Measurements from ENCODE around the gene C6orf47. TPM values are rescaled to one million over a fixed set of nuclear protein-coding genes. Genes with fewer than 3 reads are reported as not detected.

The C6orf47 gene
- total RNA-seq, 2 donors from 2014 or later = 17.8 to 19.2 TPM

- no peak overlapping the region for H3K4me3 ChIP-seq
- no peak overlapping the region for H3K27ac ChIP-seq
- peaks cover 0 to 16% of the 10 kb centered on the region in 2 donors for H3K4me1 ChIP-seq
- H3K9me3 ChIP-seq = no peaks in the 10 kb centered on the region
- peaks cover 24% of the 10 kb centered on the region for H3K36me3 ChIP-seq
- H3K27me3 ChIP-seq = no peaks in the 10 kb centered on the region
- TF ChIP-seq CTCF (IDR thresholded peaks at IDR 0.05) = no peak
- DNase-seq (ENCODE audit: low spot score) = no peak
Measured at GRCh38 chr6:31683591-31683990, 23.0 kb upstream of the C6orf47 start.

GRCh38 chr6:31681135-31681671 lies 20.6 kb upstream of the C6orf47 start:
- peak overlapping the region; percentile 43 to 53 for H3K4me3 ChIP-seq
- peak in 1 of 2 donors; percentile 28 for TF ChIP-seq CTCF (IDR thresholded peaks at IDR 0.05)
- peaks cover 0 to 16% of the 10 kb centered on the region in 2 donors for H3K4me1 ChIP-seq
- H3K36me3 ChIP-seq = peaks cover 3% of the 10 kb centered on the region
- H3K9me3 ChIP-seq = no peaks in the 10 kb centered on the region
- no peaks in the 10 kb centered on the region for H3K27me3 ChIP-seq
- DNase-seq (ENCODE audit: low spot score) = no peak
- H3K27ac ChIP-seq = peak overlapping the region; percentile 60 to 72

DNA sequence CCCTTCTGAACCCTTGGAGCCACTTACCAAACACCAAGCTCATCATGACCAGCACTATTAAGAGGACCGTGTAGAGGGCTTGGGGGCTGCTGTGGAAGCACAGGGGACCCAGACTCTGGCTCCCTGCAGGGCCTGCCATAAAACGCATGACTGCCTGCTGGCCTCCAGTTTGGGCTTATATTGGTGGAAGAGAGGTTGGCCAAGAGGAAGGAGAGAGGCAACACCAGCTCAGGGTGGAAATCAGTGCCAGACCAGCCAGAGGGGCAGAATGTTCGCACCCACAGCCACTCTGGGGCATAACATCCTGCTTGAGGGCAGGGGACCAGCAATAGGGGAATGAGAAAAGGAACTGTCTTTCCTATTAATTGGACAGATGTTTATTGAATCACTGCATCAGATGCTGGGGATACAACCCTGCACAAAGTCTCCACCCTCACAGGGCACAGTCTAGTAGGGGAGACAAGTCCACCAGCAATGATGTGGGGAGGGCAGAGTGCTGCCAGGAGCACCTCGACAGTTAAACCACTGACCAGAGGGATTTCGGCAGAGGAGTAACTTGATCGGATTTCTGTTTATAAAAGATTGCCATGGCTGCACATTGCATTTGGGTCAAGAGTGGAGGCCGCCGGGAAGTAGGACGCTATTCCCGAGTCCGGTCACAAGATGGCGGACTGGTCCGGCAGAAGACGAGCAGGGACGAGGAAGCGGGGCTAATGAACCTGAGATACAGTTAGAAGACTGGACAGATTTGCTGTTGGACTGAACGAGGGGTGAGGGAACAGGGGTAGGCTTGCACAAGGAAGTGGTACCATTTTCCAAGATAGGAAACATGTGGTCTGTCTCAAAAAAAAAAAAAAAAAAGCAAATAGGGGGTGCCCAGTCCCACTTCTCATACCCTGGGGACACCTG lies 19.9 kb upstream of the C6orf47 start, which contains the start of gene LY6G5C:
Gene LY6G5C (minus strand): TSS at position 842 of the 909 bp plus-strand sequence. CDS start 694 bp downstream, at position 148.
- no peaks in the 10 kb centered on the region for H3K9me3 ChIP-seq
- H3K27ac ChIP-seq = peak within 1 kb of the TSS; percentile 60 to 72
- H3K27me3 ChIP-seq = no peaks in the 10 kb centered on the region
- peak; percentile 43 to 79 for TF ChIP-seq CTCF (IDR thresholded peaks at IDR 0.05)
- DNase-seq (ENCODE audit: low spot score) = peak; percentile 93
- H3K36me3 ChIP-seq = no peaks in the 10 kb centered on the region
- peaks cover 0 to 16% of the 10 kb centered on the region in 2 donors for H3K4me1 ChIP-seq
- peak within 1 kb of the TSS; percentile 43 to 53 for H3K4me3 ChIP-seq

- Histone ChIP-seq H3K4me3 (no peak overlapping the region), H3K27me3 (no peaks in the 10 kb centered on the region)
- TF ChIP-seq CTCF (IDR thresholded peaks at IDR 0.05) = no peak
Measured at GRCh38 chr6:31677955-31678354, 17.4 kb upstream of the C6orf47 start.

DNA sequence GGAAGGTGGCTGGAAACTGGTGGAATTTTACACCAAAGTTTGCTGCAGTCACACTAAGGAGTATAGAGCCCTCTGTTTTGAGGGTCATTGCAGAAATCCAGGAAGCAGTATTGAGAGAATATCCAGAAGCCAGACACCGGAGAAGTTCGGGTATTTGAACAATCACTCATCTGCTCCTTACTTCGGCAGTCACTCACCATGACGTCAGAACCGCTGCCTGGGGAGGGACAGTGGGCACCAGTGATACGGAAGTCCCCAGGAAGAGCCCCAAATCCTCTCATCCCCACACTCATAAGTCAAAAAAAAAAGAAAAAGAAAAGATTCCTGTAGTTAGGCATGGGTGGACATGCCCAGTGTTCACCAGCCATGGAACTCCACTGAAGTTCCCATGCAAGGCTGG lies 16.3 kb upstream of the C6orf47 start:
- DNase-seq (ENCODE audit: low spot score) = no peak
- H3K27me3 ChIP-seq = no peaks in the 10 kb centered on the region
- H3K27ac ChIP-seq = no peak overlapping the region
- H3K36me3 ChIP-seq = peaks cover 16% of the 10 kb centered on the region
- no peaks in the 10 kb centered on the region for H3K9me3 ChIP-seq
- peaks cover 0 to 16% of the 10 kb centered on the region in 2 donors for H3K4me1 ChIP-seq
- no peak for TF ChIP-seq CTCF (IDR thresholded peaks at IDR 0.05)
- no peak overlapping the region for H3K4me3 ChIP-seq

More at GRCh38 chr6:31677955-31678354, 17.4 kb upstream of the C6orf47 start:
- no peak for DNase-seq (ENCODE audit: low spot score)
- no peak overlapping the region for H3K27ac ChIP-seq
- H3K9me3 ChIP-seq = no peaks in the 10 kb centered on the region
- H3K4me1 ChIP-seq = peaks cover 0 to 16% of the 10 kb centered on the region in 2 donors
- H3K36me3 ChIP-seq = peaks cover 5% of the 10 kb centered on the region
